PC-3 (cell line): ENCODE results near the gene XPNPEP1. TPM values are rescaled to one million over a fixed set of nuclear protein-coding genes. Genes with fewer than 3 reads are reported as not detected.

ENCODE experiments used
- ATAC-seq: fragments of 200-7000 bp; cut with Tn5 transposase; 2 replicates; pipeline ENCODE4 v1.9.1; 2020; ENCODE audit warnings: mild to moderate bottlenecking, moderate library complexity
- BruUV-seq: library from RNA; stranded (reverse); fragments of 400-500 nt; replicated peaks from 2 replicates; lab custom pipeline; 2021; lab: Mats Ljungman, UMichigan
- CTCF ChIA-PET: fragments of 300-600 bp; sonication (Branson Sonifier 250); formaldehyde crosslinking; loops from one replicate; lab custom pipeline; 2022; ENCODE audit warnings: antibody characterized with exemption; lab: Charles Lee
- POLR2A ChIA-PET: fragments of 300-600 bp; sonication (Branson Sonifier 250); formaldehyde crosslinking; loops from one replicate; lab custom pipeline; 2022; ENCODE audit warnings: antibody characterized with exemption; ENCODE audit not compliant: unreplicated experiment; lab: Charles Lee
- DNase-seq: peaks from one replicate; pipeline ENCODE4 v3.0.0-alpha.2; 2015
- H2AFZ ChIP-seq: fragments of 300-600 bp; sonication (generic); 2 replicates; pipeline ENCODE4 v1.6.0; 2016; ENCODE audit warnings: antibody characterized with exemption, low read length
- H3F3A ChIP-seq: fragments of 300-600 bp; sonication (generic); one replicate; pipeline ENCODE4 v1.6.0; 2017; ENCODE audit warnings: antibody characterized with exemption, low read length, control low read depth, mild to moderate bottlenecking; ENCODE audit not compliant: unreplicated experiment
- H3K27ac ChIP-seq: fragments of 300-600 bp; sonication (generic); 2 replicates; pipeline ENCODE4 v1.5.1; 2016; ENCODE audit warnings: mild to moderate bottlenecking, low read length
- H3K27me3 ChIP-seq: fragments of 300-600 bp; sonication (generic); 2 replicates; pipeline ENCODE4 v1.6.1; 2016; ENCODE audit warnings: low read length, mixed read lengths
- H3K36me3 ChIP-seq: fragments of 300-600 bp; sonication (generic); 2 replicates; pipeline ENCODE4 v1.6.1; 2016; ENCODE audit warnings: low read depth, mixed run types, low read length, mixed read lengths
- H3K4me1 ChIP-seq: fragments of 300-600 bp; sonication (generic); 2 replicates; pipeline ENCODE4 v1.5.1; 2016; ENCODE audit warnings: low read length; ENCODE audit not compliant: insufficient read depth
- H3K4me2 ChIP-seq: fragments of 300-600 bp; sonication (generic); 2 replicates; pipeline ENCODE4 v1.6.0; 2016; ENCODE audit warnings: low read length
- H3K4me3 ChIP-seq: fragments of 300-600 bp; sonication (generic); 2 replicates; pipeline ENCODE4 v1.5.1; 2016; ENCODE audit warnings: mild to moderate bottlenecking, low read length, mixed read lengths
- H3K79me2 ChIP-seq: fragments of 300-600 bp; sonication (generic); 2 replicates; pipeline ENCODE4 v1.6.1; 2017; ENCODE audit warnings: low read length, mixed read lengths
- H3K9ac ChIP-seq: fragments of 300-600 bp; sonication (generic); 2 replicates; pipeline ENCODE4 v1.6.0; 2016; ENCODE audit warnings: mild to moderate bottlenecking, low read length
- H3K9me2 ChIP-seq: fragments of 300-600 bp; sonication (generic); replicated peaks from 2 replicates; pipeline ENCODE4 v1.6.1; 2016; ENCODE audit warnings: mixed run types, low read length, mixed read lengths
- H3K9me3 ChIP-seq: fragments of 300-600 bp; sonication (generic); 2 replicates; pipeline ENCODE4 v1.6.1; 2016; ENCODE audit warnings: low read length, mixed read lengths
- H4K20me1 ChIP-seq: fragments of 300-600 bp; sonication (generic); 2 replicates; pipeline ENCODE4 v1.6.1; 2016; ENCODE audit warnings: low read length, mixed read lengths
- EZH2 ChIP-seq: fragments of 300-600 bp; sonication (generic); IDR thresholded peaks from one replicate; pipeline ENCODE4 v1.6.1; 2017; ENCODE audit warnings: antibody characterized with exemption, mild to moderate bottlenecking, low read length; ENCODE audit not compliant: unreplicated experiment
- EZH2phosphoT487 ChIP-seq: fragments of 300-600 bp; sonication (generic); IDR thresholded peaks from 2 replicates; pipeline ENCODE4 v1.6.1; 2018; ENCODE audit warnings: mild to moderate bottlenecking, antibody characterized with exemption, low read length, borderline replicate concordance
- intact Hi-C: fragments of 100-400 bp; cut with micrococcal nuclease; formaldehyde crosslinking; loops from 2 replicates; pipeline ENCODE4 v1.9.0; 2023
- total RNA-seq: library from RNA; depleted of rRNA; stranded (reverse); fragments of >200 nt; gene quantifications from 2 replicates; pipeline ENCODE4 v1.2.3, GENCODE V29; 2014
- TF ChIP-seq, protein P1 (sequence below): fragments of 300-600 bp; sonication (generic); conservative IDR thresholded peaks from 2 replicates; pipeline ENCODE4 v1.5.1; 2017; ENCODE audit warnings: antibody characterized with exemption, low read depth, mild to moderate bottlenecking, low read length

The XPNPEP1 gene
- total RNA-seq, 1 experiment from 2014 or later: 77.3 TPM

DNA sequence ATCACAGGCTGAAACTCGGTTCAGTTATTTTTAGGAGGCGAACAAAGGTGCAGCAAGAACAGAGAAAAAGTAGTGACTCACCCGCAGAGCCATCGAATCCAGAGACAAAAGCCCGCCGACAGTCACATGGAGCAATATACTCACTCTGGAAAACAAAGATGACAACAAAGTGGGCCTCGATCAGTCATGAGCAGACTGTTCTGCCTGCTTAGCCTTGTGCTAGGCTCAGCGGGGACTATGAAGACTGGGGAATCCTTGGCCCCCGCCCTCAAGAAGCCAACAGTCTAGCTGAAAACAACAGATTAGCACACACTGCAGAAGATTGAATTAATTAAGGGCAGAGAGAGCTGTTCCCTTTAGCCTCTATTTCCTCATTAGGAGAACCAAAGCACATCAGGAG is 30.4 kb downstream of the XPNPEP1 start:
- no TSS peak for BruUV-seq
- no peak for DNase-seq

DNA sequence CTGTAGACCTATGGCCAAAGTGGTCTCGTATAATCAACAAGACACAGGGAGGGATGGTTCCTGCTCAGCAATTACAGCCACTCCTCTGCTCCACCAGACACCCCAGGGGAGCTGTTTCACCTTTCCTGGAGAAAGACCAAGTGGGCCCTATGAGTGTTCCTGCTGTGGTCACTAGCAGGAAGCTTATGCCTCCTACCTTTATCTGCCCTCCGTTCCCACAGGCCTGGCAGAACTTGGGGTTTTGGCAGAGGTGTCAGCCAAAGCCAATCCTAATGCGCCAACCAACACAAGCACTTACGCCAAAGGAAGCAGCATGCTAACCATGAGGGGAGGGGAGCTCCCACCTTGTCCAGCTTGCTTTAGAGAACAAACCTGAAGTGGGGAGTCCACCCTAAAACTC is 31.2 kb downstream of the XPNPEP1 start:
- no peaks in the 10 kb centered on the region; the same call in 1 of the 2 replicates for H3K36me3 ChIP-seq
- H3K9me2 ChIP-seq: no peaks in the 10 kb centered on the region
- no peak overlapping the region for H3K27ac ChIP-seq
- TF ChIP-seq EZH2 (no peak), EZH2phosphoT487 (no peak)
- TF ChIP-seq, protein P1, sequence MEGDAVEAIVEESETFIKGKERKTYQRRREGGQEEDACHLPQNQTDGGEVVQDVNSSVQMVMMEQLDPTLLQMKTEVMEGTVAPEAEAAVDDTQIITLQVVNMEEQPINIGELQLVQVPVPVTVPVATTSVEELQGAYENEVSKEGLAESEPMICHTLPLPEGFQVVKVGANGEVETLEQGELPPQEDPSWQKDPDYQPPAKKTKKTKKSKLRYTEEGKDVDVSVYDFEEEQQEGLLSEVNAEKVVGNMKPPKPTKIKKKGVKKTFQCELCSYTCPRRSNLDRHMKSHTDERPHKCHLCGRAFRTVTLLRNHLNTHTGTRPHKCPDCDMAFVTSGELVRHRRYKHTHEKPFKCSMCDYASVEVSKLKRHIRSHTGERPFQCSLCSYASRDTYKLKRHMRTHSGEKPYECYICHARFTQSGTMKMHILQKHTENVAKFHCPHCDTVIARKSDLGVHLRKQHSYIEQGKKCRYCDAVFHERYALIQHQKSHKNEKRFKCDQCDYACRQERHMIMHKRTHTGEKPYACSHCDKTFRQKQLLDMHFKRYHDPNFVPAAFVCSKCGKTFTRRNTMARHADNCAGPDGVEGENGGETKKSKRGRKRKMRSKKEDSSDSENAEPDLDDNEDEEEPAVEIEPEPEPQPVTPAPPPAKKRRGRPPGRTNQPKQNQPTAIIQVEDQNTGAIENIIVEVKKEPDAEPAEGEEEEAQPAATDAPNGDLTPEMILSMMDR: no peak
- H4K20me1 ChIP-seq: no peaks in the 10 kb centered on the region
- ChIA-PET CTCF (no interaction called here), POLR2A (interaction anchor here (0.6 kb wide), 1 partner anchor 907 kb away, joined by 3 read pairs; no protein-coding TSS in a partner anchor)
- H3K4me1 ChIP-seq: no peaks in the 10 kb centered on the region
- no peaks in the 10 kb centered on the region for H3K79me2 ChIP-seq
- DNase-seq: no peak
- H3K4me3 ChIP-seq: no peak overlapping the region
- no peak for ATAC-seq
- H2AFZ ChIP-seq: no peak overlapping the region
- no peak overlapping the region for H3K4me2 ChIP-seq
- no peaks in the 10 kb centered on the region for H3K9me3 ChIP-seq
- intact Hi-C loops: no loop called here
- no peaks in the 10 kb centered on the region for H3F3A ChIP-seq
- no peaks in the 10 kb centered on the region for H3K27me3 ChIP-seq
- H3K9ac ChIP-seq: no peak overlapping the region
- no TSS peak for BruUV-seq

More for the DNA sequence above, 30.4 kb downstream of the XPNPEP1 start:
- H3K4me2 ChIP-seq: no peak overlapping the region
- no peaks in the 10 kb centered on the region for H3K4me1 ChIP-seq
- no peaks in the 10 kb centered on the region for H3K27me3 ChIP-seq
- no peak overlapping the region for H3K9ac ChIP-seq
- H3K9me3 ChIP-seq: no peaks in the 10 kb centered on the region
- H3F3A ChIP-seq: no peaks in the 10 kb centered on the region
- ChIA-PET CTCF (no interaction called here), POLR2A (no interaction called here)
- no peaks in the 10 kb centered on the region for H3K79me2 ChIP-seq
- H4K20me1 ChIP-seq: no peaks in the 10 kb centered on the region
- TF ChIP-seq EZH2 (no peak), EZH2phosphoT487 (no peak)
- TF ChIP-seq, protein P1: no peak
- H3K27ac ChIP-seq: no peak overlapping the region
- no peak overlapping the region for H3K4me3 ChIP-seq
- H2AFZ ChIP-seq: no peak overlapping the region
- H3K9me2 ChIP-seq: no peaks in the 10 kb centered on the region
- intact Hi-C loops: no loop called here
- H3K36me3 ChIP-seq: peaks cover 1% of the 10 kb centered on the region
- ATAC-seq: no peak

DNA sequence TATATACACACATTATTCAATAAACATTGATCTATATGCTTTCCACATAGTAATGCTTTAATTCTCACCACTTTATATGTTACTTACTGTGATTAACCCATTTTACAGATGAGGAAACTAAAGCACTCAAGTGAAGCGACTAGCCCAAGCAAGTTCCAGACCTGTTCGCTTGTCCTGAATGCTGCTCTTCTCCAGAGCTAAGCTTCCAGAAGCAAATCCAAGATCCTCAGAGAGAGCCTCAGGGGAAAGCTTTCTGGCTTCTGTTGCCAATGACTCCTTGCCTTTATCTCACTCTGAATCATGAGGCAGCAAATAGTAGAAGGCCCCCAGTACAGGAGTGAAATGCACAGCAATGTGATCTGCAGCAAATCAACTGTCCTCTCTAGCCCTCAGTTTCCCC is 32.2 kb downstream of the XPNPEP1 start:
- TF ChIP-seq EZH2 (no peak), EZH2phosphoT487 (no peak)
- no peak overlapping the region for H2AFZ ChIP-seq
- H3K79me2 ChIP-seq: no peaks in the 10 kb centered on the region
- no peaks in the 10 kb centered on the region for H3K27me3 ChIP-seq
- POLR2A ChIA-PET: no interaction called here
- DNase-seq (no peak), ATAC-seq (no peak)
- no peaks in the 10 kb centered on the region for H4K20me1 ChIP-seq
- CTCF ChIA-PET: no interaction called here
- no peak overlapping the region for H3K4me2 ChIP-seq
- no peak overlapping the region for H3K4me3 ChIP-seq
- H3K9ac ChIP-seq: no peak overlapping the region
- H3K4me1 ChIP-seq: no peaks in the 10 kb centered on the region
- H3K36me3 ChIP-seq: no peaks in the 10 kb centered on the region; the same call in 1 of the 2 replicates
- intact Hi-C loops: no loop called here
- no peak overlapping the region for H3K27ac ChIP-seq
- no peaks in the 10 kb centered on the region for H3K9me2 ChIP-seq
- no peaks in the 10 kb centered on the region for H3K9me3 ChIP-seq
- no TSS peak for BruUV-seq
- H3F3A ChIP-seq: no peaks in the 10 kb centered on the region
